Daoy (cell line): Measurements from ENCODE around the gene SLC30A5. TPM values are rescaled to one million over a fixed set of nuclear protein-coding genes. Genes with fewer than 3 reads are reported as not detected.

Experiments used
- DNase-seq: peaks from one replicate; pipeline ENCODE4 v3.0.0-alpha.2; 2015; ENCODE audit warnings: low read depth
- total RNA-seq: library from RNA; depleted of rRNA; stranded (reverse); fragments of >200 nt; shearing (Covaris generic); gene quantifications from 2 replicates; pipeline ENCODE4 v1.2.3, GENCODE V29; 2014; rRNA removed

SLC30A5 gene
- total RNA-seq, 1 experiment from 2014 or later: 77.0 TPM

- DNase-seq: peak; percentile 7
These were observed 73.7 kb downstream of the SLC30A5 start for GRCh38 chr5:69167493-69167855.

- no peak for DNase-seq
These were observed 74.1 kb downstream of the SLC30A5 start for GRCh38 chr5:69167929-69168328.

GRCh38 chr5:69170495-69170894 is 76.7 kb downstream of the SLC30A5 start:
- no peak for DNase-seq

GRCh38 chr5:69170969-69171368 is 77.2 kb downstream of the SLC30A5 start:
- DNase-seq: no peak

Other genes with a start within 250 kb of the SLC30A5 start
- gene CCNB1, start 73.1 kb downstream of the SLC30A5 start, total RNA-seq: 801 and 1,008 TPM in 2 replicates
- gene CENPH, start 95.6 kb downstream of the SLC30A5 start, total RNA-seq: 65.7 and 66.2 TPM in 2 replicates
- 89.8 and 91.9 TPM in 2 replicates for gene CDK7, start 140.9 kb downstream of the SLC30A5 start, total RNA-seq
- 5.1 and 6.5 TPM in 2 replicates for gene CCDC125, start 238.8 kb downstream of the SLC30A5 start, total RNA-seq